Esophagus muscularis mucosa (tissue), 4 donors: ENCODE measurements around the gene PHGDH.

Source experiments
- CTCF ChIP-seq, 3 experiments: fragments of 200-600 bp in 2 of 3; fragments of 450-650 bp in 1 of 3; sonication (generic) in 2 of 3; IDR thresholded peaks; one replicate each; pipeline ENCODE4 v1.5.1; 2017 to 2019; ENCODE audit warnings: antibody characterized with exemption in 3 of 3, mild to moderate bottlenecking in 2 of 3, moderate library complexity in 1 of 3
- EP300 ChIP-seq: sonication (generic); formaldehyde crosslinking; IDR thresholded peaks from one replicate; pipeline ENCODE4 v1.6.1; 2017; ENCODE audit warnings: antibody characterized with exemption
- POLR2A ChIP-seq: fragments of 450-650 bp; IDR thresholded peaks from one replicate; pipeline ENCODE4 v1.6.1; 2017; ENCODE audit warnings: antibody characterized with exemption, moderate library complexity, mild to moderate bottlenecking, low read depth
- POLR2AphosphoS5 ChIP-seq, 2 donors: sonication (generic); formaldehyde crosslinking; IDR thresholded peaks; one replicate each; pipeline ENCODE4 v1.6.1; 2017; ENCODE audit warnings: antibody characterized with exemption in 2 of 2

- TF ChIP-seq POLR2AphosphoS5 (IDR thresholded peaks at IDR 0.05) (no peak), POLR2A (no peak), CTCF (IDR thresholded peaks at IDR 0.05) (no peak), EP300 (no peak)
Observed at GRCh38 chr1:119720866-119721440, 9.2 kb downstream of the PHGDH start.
